ENCODE data around the gene ANKS3.

ANKS3 gene

GRCh38 chr16:4684763-4685162, 49.3 kb downstream of the ANKS3 start:
- DNase-seq (ENCODE audit: low spot score) = no peak

- DNase-seq (ENCODE audit: low spot score) = no peak
Observed at GRCh38 chr16:4684058-4684715, 49.9 kb downstream of the ANKS3 start.

GRCh38 chr16:4683255-4684057, 50.6 kb downstream of the ANKS3 start:
- no peak for DNase-seq (ENCODE audit: low spot score)

- no peak for DNase-seq (ENCODE audit: low spot score)
Observed at GRCh38 chr16:4682616-4683254, 51.3 kb downstream of the ANKS3 start.

GRCh38 chr16:4682084-4682591, 51.9 kb downstream of the ANKS3 start:
- DNase-seq (ENCODE audit: low spot score) = no peak

GRCh38 chr16:4681471-4682083, 52.5 kb downstream of the ANKS3 start:
- DNase-seq (ENCODE audit: low spot score) = no peak

- DNase-seq (ENCODE audit: low spot score) = no peak
Observed at GRCh38 chr16:4680673-4681470, 53.2 kb downstream of the ANKS3 start.

GRCh38 chr16:4679850-4680636, 54.0 kb downstream of the ANKS3 start:
- no peak for DNase-seq (ENCODE audit: low spot score)

GRCh38 chr16:4679156-4679849, 54.8 kb downstream of the ANKS3 start:
- no peak for DNase-seq (ENCODE audit: low spot score)

GRCh38 chr16:4678596-4678995, 55.5 kb downstream of the ANKS3 start:
- DNase-seq (ENCODE audit: low spot score) = no peak

GRCh38 chr16:4677994-4678393, 56.1 kb downstream of the ANKS3 start:
- DNase-seq (ENCODE audit: low spot score) = no peak

- DNase-seq (ENCODE audit: low spot score) = no peak
Observed at GRCh38 chr16:4677390-4677789, 56.7 kb downstream of the ANKS3 start.

GRCh38 chr16:4676831-4677230, 57.2 kb downstream of the ANKS3 start:
- DNase-seq (ENCODE audit: low spot score) = no peak

- peak; percentile 71 for DNase-seq (ENCODE audit: low spot score)
Observed at GRCh38 chr16:4675864-4676786, 57.9 kb downstream of the ANKS3 start.

GRCh38 chr16:4674926-4675530, 59.0 kb downstream of the ANKS3 start:
- DNase-seq (ENCODE audit: low spot score) = no peak

GRCh38 chr16:4673387-4674046, 60.6 kb downstream of the ANKS3 start:
- DNase-seq (ENCODE audit: low spot score) = no peak

GRCh38 chr16:4668313-4668960, 65.6 kb downstream of the ANKS3 start:
- no peak for DNase-seq (ENCODE audit: low spot score)

All from CD4-positive, alpha-beta T cell treated with Interleukin-2 at 100 ng/mL for 4 hours (primary cell).